GM19035 (cell line): ENCODE data around the gene SHROOM3.

ENCODE experiments used
- ATAC-seq: cut with Tn5 transposase; IDR thresholded peaks from one replicate; pipeline ENCODE4 v1.9.1; 2021; ENCODE audit not compliant: unreplicated experiment

The SHROOM3 gene

DNA sequence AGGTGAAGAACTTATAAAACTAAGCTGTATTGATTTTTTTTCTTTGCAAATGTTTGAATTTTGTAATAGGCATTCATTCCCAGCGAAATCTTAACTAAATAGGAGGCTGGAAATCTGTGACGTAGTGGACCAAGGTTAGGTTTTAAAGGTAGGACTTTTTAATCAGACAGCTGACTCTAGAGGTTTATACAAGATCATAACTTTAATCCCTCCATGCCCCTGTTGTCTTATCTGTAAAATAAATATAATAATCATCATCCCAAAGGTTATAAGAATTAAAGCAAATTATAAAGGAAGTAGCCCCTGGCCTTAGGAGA lies 101.3 kb downstream of the SHROOM3 start:
- no peak for ATAC-seq

DNA sequence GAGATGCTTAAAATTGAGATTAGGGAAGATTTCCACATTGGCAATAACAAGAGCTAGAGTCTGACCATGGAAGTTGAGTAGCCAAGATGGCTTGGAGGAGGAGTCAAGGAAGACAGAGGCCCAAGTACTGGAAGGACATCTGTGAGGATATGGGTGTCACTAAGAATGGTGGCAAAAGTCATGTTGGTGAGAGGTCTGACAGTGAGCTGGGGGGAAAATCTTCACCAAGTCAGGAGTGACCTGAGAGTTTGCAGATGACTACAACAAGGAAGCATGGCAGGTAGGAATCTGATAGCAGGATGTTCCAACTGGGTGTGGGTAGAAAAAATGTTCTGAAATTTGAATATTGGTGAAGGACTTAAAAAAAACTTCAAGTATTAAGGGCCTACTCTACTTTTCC lies 103.3 kb downstream of the SHROOM3 start:
- ATAC-seq = no peak

DNA sequence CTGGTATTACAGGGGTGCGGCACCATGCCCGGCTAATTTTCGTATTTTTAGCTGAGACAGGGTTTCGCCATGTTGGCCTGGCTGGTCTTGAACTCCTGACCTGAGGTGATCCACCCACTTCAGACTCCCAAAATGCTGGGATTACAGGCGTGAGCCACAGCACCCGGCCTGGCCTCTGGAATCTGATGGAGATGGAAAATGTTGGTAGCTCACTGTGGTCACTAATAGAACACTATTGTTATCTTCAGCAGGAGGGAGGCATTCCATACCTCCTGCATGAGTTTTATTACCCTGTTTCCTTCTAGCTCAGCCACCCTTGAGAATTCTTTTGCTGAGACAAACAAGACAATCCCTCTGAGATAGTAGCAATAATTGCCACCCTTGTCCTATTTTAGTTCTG lies 105.0 kb downstream of the SHROOM3 start:
- no peak for ATAC-seq

DNA sequence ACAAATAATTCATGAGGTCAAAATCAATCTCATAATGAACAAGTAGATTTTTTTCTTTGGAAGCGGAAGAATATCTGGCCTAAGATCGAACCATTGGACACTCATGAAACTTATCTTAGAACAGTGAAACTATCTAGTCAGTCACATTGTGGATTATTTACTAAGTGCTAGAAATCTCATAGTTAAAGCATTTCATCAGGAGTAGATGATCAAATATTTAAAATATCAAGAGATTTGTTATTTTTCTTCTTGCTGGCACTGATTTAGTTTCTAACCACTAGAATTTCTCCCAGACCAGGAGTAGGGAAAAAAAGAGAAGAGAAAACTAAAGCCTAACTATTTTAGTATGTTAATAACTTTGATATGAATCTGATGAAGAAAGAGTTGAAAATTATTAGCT lies 105.5 kb downstream of the SHROOM3 start:
- no peak for ATAC-seq

DNA sequence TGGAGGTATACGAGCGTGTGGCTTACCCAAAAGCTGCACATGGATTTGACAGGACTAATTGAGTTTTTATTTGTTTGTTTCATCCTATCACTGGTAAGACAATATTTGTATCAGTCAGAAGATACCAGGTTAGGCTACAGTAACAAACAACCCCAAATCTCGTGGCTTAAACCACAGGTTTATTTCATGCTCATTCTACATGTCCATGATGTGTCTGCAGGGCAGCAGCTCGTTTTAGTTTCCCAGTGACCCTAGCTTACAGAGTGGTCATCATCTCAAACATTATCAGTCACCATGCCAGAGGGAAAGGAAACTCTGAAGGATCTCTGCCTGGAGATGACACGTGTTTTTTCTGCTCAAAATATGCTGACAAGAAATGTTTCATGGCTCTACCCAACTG lies 108.3 kb downstream of the SHROOM3 start:
- ATAC-seq = no peak

DNA sequence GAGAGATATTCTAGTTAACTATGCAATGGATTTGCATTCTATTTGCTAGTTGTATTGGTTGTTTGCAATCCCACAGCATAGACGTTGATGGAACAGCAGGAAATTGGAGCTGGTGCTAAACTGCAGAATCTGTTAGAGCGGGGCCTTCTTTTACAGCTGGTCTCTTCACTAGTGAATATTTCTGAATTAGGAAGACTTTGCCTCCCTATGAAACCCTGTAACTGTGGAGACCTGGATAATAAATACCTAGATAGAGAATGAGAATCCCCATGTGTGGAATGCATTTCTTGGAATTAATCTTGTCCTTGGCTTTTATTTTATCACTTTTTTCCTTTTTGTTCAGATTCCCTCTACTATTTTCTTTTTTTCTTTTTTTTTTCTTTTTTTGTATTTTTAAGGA lies 109.7 kb downstream of the SHROOM3 start:
- ATAC-seq = no peak

DNA sequence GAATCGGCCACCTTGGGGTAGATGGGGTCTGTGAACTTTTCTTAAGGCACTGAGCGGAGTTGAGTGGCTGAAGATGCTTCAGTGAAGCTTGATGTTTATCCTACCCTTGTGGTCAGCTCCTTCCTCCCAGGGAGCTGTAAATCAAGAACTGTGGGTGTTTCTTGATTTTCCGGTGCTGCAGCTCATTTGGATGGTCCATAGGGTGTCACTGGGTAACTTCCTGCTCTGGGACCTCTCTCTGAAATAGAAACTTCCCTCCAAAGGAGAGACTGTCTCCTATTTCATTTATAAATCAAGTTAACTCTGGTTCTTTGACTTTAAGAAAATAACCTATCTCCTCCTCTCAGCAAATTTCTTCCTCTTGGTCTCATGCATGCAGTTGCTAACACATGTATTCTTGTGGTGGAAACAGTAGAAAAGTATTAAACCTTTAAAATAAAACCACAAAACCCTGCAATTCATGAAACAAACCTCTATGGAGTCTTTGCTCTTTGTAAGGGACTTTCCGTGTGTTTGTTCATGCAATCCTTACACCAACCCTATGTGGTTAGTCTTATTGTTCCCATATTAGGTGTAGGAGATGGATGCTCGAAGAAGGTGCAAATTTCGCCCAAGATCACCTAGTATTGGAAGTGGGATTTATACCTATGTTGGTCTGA lies 110.3 kb downstream of the SHROOM3 start:
- ATAC-seq = no peak

DNA sequence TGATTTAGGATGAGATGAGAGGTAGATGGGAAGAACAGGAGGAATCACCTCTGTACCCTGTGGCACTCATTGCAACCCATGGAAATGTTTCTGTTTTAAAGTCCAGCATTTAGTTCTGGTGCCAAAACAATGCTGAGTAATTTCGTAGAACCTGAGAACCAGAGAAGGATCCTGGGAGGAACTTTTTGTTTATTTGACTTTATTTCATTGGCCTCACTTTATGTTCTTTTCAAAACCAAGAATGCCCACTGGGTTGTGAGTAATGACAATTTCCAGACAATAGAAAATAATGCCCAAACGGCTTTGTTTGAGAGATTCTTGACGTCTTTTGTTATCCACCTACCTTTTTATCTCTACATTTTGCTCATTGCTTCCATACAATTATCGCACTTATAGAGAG lies 111.3 kb downstream of the SHROOM3 start:
- ATAC-seq = no peak

DNA sequence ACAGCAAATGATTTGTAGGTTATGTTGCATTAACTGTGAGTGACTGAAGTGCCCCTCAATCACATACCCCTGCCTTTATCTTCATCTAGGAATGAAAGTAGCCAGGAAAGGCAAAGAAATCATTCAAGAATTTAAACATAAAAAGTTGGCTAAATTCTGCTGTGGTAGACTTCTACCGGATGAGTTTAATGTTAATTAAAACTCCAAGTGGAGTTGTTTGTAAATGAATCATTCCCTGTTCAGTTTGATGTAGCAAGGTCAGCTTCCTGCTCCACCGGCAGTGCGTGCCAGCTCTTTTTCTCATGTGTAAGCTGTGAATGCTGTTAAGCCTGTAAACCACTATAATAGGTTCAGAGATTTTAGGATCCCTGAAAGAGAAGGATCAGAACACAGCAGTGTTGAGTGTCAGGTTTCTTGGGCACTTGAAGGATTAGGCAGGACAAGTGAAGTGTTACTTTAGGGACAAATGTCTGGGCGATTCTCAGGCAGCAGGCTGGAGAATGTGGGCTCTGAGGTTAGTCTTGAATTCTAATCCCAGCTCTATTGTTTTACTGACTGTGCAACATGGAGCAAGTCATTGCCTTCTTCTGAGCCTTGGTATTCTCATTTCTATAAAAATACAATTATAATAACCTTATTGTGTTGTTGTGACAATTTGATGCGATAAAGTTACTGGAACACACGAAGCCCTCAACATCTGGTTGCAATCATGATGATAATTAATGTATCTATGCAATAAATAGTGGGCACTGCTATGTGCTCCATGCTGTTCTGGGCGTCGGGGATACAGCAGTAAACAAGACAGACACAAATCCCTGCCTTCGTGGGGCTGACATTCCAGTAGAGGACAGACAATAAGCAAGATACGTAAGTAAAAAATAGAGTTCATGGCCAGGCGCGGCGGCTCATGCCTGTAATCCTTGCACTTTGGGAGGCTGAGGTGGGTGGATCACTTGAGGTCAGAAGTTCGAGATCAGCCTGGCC lies 112.0 kb downstream of the SHROOM3 start:
- no peak for ATAC-seq

DNA sequence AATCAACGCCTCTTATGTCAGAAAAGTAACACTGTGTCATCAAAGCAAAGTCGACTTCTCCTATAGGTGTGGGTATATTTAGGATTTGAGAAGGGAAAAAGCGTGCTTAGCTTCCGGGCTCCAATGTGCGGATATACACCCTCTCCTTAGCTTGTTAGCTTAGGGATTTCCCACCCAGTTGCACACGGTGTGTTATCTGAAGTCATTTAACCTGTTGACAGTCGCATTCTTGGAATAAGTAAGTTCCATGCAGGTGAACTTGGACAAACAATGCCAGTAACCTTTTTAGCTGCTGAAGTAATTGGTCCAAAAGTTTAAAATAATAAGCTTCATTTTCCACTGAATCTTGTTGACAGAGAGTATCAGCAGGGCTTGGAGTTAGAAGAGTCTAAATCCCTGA lies 113.7 kb downstream of the SHROOM3 start:
- ATAC-seq = no peak

DNA sequence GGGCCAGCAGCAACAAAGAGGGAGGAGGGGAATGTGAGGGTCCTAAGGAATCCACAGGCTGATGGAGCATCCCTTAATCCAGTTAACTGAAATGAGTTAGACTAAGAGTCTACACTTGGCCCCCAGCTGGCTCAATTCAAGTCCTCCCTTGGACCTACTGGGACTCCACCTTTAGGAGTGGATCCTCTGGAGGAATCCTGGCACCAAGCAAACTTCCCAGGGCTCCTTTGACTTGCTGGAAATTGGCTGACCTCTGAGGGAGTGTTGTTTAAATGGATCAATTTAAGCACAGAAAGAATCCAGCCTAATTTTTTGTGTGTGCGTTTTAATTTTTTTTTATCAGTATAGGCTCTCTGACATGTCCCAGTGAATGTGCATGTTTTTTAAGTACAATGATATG lies 114.7 kb downstream of the SHROOM3 start:
- ATAC-seq = no peak

DNA sequence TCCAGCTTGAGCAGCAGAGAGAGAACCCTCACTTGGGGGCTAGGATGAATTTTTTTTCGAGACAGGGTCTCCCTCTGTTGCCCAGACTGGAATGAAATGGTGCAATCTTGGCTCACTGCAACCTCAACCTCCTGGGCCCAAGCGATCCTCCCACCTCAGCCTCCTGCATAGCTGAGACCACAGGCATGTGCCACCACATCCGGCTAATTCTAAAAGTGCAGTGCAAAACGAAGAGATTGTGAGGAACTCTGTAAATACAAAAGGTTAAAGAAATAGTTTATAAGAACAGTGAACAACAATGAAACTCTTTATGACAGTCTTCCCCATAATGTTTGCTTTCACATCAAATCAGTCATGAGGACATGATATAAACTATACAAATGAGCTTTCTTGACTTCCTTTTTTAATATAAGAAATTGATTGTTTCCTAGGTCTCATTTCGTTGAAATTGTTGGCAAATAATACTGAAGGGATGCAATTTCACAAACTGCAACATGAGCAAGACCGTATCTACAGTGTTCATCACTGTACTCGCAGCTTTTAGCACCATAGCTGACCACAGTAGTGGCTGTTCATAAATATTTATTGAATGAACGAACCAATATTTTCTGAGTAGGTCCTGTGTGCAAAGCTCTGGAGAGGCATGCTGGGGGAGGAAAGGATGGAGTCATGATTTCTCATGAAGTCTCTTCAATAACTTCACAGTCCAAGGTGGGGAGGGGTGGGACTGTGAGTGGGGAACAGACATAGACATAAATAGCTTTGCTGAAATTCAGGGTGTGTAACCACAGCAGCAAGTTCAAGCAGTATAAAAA lies 116.1 kb downstream of the SHROOM3 start:
- ATAC-seq = no peak

DNA sequence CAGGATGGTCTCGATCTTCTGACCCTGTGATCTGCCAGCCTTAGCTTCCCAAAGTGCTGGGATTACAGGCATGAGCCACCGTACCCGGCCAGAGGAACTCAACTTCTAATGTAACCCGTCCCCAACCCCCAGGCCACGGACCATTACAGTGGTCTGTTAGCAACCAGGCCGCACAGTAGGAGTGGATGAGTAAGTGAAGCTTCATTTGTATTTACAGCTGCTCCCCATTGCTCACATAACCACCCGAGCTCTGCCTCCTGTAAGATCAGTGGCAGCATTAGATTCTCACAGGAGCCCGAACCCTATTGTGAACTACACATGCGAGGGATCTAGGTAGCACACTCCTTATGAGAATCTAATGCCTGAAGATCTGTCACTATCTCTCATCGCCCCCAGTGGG lies 119.6 kb downstream of the SHROOM3 start:
- ATAC-seq = no peak

DNA sequence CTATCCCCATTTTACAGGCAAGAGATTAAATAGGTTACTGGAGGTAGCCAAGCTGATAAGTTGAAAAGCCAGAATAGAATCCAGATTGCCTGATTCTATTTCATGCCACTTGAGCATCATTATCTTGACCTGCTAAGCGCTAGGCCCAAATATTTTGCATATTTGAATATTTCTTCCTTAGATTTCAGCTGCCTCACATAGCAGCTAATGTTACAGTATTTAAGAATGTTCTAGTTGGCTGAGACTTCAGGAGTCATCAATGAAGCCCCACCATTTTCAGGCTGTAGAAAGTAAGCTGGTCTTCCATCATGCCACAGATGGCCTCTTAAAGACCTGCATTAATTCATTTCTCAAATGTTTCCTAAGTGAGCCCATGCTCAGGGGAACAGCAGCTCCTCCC lies 121.4 kb downstream of the SHROOM3 start:
- ATAC-seq = no peak

DNA sequence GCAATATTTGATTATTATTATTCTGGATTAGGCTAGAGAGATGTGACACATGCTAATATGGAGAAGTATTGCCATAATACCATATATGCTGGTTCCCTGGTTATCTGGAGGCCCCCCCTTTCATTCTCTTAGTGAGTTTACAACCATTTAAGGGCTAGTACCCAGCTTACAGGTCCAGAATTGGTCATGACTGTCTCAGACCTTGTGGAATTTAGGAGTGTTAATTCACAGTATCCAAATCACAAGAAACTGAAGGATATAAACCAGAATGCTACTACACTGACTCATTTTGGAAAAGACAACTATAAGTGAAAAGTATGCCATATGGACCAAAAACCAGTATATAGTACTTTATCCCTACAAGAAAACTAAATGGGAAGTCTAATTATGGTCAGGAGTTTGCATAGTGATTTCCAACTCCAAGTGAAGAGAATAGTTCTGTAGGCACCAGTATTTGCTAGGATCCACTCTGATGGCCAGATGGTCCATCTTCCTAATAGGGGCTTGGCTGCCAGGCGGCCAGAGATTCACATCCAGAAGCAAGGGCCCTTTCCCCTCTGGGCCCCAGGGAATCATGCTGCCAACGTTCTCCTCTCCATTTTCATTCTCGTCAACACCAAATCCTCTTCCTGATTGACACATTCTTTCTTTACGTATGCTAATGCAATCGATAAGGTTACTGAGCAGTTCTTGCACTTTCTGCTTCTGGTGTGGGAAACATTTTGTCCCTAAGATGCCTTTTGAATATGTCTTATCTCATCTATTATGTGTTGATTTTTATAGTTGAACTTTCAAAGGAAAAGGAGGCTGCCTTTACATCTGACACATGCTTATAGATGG lies 123.6 kb downstream of the SHROOM3 start:
- ATAC-seq = no peak

DNA sequence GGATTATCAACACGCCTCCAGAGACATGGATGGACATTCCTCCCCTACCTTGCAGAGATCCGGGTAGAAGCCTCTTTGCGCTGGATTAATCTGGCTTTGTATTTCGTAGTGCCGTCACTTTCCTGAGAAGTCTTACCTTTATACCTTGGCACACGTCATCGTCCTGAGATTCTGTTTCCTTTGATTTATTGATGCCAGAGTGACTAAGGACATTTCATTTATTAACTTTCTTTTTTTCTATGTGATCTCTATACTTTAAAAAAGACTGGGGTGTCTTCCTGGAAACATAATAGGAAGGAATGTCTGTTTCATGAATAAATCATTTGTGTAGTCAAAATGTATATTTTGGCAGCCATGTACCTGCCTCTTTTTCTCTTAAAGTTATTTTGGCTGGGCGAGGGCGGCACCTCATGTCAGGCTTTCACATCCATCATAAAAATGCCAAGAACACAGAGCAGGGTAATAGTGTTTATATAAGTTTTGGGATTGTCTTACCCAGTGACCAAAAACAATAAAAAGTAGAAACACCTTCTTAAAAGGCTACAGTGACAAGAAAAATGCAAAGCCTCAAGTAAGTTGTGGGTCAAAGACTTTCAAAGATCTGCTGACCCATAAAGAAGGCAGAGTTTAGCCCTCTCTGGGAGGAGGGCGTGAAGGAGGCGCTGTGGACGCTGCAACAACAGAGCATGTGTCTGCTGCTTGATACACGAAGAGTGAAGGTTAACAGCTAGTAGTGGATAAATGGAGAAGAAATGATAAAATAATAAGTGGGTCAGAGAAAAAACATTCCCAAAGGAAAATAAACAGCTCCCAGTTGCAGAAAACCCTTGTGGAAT lies 124.4 kb downstream of the SHROOM3 start:
- no peak for ATAC-seq

DNA sequence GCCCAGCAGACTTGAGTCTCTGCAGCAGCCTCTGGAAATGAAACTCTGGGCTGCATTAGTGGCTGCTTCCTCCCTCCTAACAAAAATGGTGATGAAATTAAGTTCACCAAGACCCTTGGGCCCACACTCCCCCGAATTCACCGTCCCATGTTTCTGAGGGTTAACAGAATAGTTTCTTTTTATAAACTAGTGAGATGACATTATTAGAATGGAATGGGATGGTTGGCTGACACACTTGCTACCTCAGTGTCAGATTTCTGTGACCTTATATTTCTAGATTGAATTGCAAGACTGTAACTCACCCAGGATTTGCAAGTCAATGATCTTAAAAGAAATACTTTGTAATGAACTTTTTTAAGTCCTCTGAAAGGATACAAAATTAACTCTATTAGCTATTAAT lies 127.1 kb downstream of the SHROOM3 start:
- no peak for ATAC-seq

DNA sequence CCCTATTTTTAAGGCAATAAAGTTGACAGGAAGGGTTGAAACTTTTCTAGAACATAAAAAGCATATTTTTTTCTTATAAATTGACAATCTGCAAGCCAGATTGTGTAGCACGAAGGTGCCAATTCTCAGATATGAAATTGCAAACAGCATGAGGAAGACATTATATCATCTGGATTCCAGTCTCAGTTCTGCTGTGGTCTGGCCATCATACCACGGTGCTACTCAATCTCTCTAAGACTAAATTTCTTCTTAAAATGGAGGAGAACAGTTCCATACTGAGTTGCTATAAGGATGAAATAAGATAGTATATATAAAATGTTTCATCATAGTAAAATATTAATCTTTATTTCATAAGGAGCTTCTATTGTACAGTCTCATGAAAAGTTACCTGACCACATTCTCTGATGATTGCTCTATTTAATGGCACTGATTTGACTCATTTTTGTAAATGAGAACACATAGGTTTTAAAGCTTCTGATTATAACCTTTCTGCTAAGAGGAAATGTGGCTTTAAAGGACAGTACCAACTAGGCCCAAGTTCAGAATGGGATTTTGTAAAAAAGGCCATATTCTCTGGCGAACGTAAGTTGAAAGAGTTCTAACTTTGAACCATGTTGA lies 127.9 kb downstream of the SHROOM3 start:
- no peak for ATAC-seq

DNA sequence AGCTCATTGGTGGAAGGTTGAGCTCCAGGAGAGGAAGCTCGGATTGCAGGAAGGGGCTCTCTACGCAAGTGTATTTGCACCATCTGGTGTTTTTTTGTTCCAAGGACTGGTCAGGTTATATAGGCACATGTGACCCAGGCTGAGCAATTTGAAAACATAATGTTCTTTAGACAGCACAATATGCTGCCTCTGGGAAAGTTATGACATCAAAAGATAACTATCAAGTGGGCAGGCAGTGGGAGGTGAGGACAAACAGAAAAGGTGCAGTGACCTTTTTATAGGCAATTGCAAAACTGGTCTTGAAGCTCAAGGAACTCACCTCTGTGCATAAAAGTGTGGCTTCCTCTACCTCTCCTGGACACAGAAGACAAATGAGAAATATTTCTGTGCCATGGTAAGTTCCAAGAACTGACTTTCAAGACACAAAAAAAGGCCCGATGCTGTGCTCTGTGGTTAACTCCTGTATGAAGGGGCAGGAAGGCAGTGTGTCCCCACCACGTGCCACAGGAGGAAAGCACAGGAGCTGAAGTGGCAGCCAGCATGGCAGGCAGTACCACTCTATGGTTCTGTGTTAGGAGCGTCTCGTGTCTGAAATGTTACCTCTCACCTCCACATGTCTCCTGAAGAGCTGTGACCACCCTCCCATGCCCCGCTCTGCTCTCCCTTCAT lies 128.6 kb downstream of the SHROOM3 start:
- ATAC-seq = no peak
